Tibial nerve (tissue), 4 donors: Measurements from ENCODE around the gene IL1A. TPM values are rescaled to one million over a fixed set of nuclear protein-coding genes. Genes with fewer than 3 reads are reported as not detected.

Experiments used
- DNase-seq, 2 donors: peaks; one replicate each; pipeline ENCODE4 v3.0.0-alpha.2; 2019; ENCODE audit warnings: low spot score in 2 of 2
- H3K27ac ChIP-seq, 4 donors: fragments of 200-600 bp; sonication (generic) in 3 of 4; one replicate each; pipeline ENCODE4 v1.5.1; 2017 to 2019; ENCODE audit warnings: mild to moderate bottlenecking in 1 of 4
- H3K27me3 ChIP-seq, 2 donors: fragments of 200-600 bp; sonication (generic) in 1 of 2; one replicate each; pipeline versions ENCODE4 v1.5.1 to v1.6.0; 2017 to 2019
- H3K36me3 ChIP-seq, 3 donors: fragments of 200-600 bp; sonication (generic); one replicate each; pipeline ENCODE4 v1.5.1; 2018 to 2019
- H3K4me1 ChIP-seq, 4 donors: fragments of 200-600 bp; sonication (generic) in 3 of 4; one replicate each; pipeline ENCODE4 v1.5.1; 2017 to 2019
- H3K4me3 ChIP-seq, 4 donors: fragments of 200-600 bp; sonication (generic) in 3 of 4; one replicate each; pipeline ENCODE4 v1.5.1; 2017 to 2019; ENCODE audit warnings: mild to moderate bottlenecking in 1 of 4, moderate library complexity in 1 of 4
- H3K9me3 ChIP-seq, 4 donors: fragments of 200-600 bp; sonication (generic) in 3 of 4; one replicate each; pipeline ENCODE4 v1.5.1; 2017 to 2019
- CTCF ChIP-seq, 5 experiments: fragments of 200-600 bp in 3 of 5; fragments of 450-650 bp in 2 of 5; sonication (generic) in 3 of 5; IDR thresholded peaks; one replicate each; pipeline ENCODE4 v1.5.1; 2016 to 2019; ENCODE audit warnings: antibody characterized with exemption in 5 of 5, mild to moderate bottlenecking in 3 of 5, moderate library complexity in 2 of 5
- EP300 ChIP-seq, 2 donors: sonication (generic); formaldehyde crosslinking; IDR thresholded peaks; one replicate each; pipeline ENCODE4 v1.6.1; 2017; ENCODE audit warnings: antibody characterized with exemption in 2 of 2, mild to moderate bottlenecking in 1 of 2
- POLR2A ChIP-seq, 2 donors: fragments of 450-650 bp; IDR thresholded peaks; one replicate each; pipeline ENCODE4 v1.6.1; 2017; ENCODE audit warnings: antibody characterized with exemption in 2 of 2, mild to moderate bottlenecking in 2 of 2, moderate library complexity in 2 of 2
- WGBS, 2 donors: methylation state at CpG; one replicate each; pipeline ENCODE4 v1.1.5; 2018; 5-methylcytosine and 5-hydroxymethylcytosine counted together
- total RNA-seq, 4 donors: library from RNA; depleted of rRNA; stranded (reverse); fragments of >200 nt; gene quantifications; one replicate each; pipeline ENCODE4 v1.1.0, GENCODE V29; 2016

IL1A gene
- total RNA-seq, 4 donors from 2014 or later, result 1.1 TPM; not detected in 3

GRCh38 chr2:112811841-112812306 lies 27.6 kb upstream of the IL1A start:
- WGBS, 2 donors, result 25 to 30% methylated on average over 7 of the region's 7 CpGs
- Histone ChIP-seq H3K27ac (peak overlapping the region in 2 of 4 donors; percentile 32 to 62), H3K4me1 (peaks cover 0 to 41% (median 14%) of the 10 kb centered on the region in 4 donors), H3K36me3 (no peaks in the 10 kb centered on the region), H3K27me3 (no peaks in the 10 kb centered on the region), H3K4me3 (no peak overlapping the region), H3K9me3 (peaks cover 0 to 7% (median 0%) of the 10 kb centered on the region in 4 donors)
- peak in 1 of 2 donors; percentile 69 for TF ChIP-seq EP300 (IDR thresholded peaks at IDR 0.05)
- TF ChIP-seq CTCF (IDR thresholded peaks at IDR 0.05), result no peak
- no peak for DNase-seq

GRCh38 chr2:112811276-112811831 lies 27.1 kb upstream of the IL1A start:
- H3K27me3 ChIP-seq, result no peaks in the 10 kb centered on the region
- WGBS, 2 donors, result 78% methylated on average over 3 of the region's 3 CpGs
- no peak for DNase-seq
- H3K27ac ChIP-seq, result peak overlapping the region in 2 of 4 donors; percentile 32 to 41
- H3K36me3 ChIP-seq, result no peaks in the 10 kb centered on the region
- no peak for TF ChIP-seq CTCF (IDR thresholded peaks at IDR 0.05)
- TF ChIP-seq EP300 (IDR thresholded peaks at IDR 0.05), result no peak
- no peak for TF ChIP-seq POLR2A (IDR thresholded peaks at IDR 0.05)
- peaks cover 0 to 7% (median 0%) of the 10 kb centered on the region in 4 donors for H3K9me3 ChIP-seq
- no peak overlapping the region for H3K4me3 ChIP-seq
- peaks cover 0 to 41% (median 14%) of the 10 kb centered on the region in 4 donors for H3K4me1 ChIP-seq

GRCh38 chr2:112809112-112809511 lies 24.8 kb upstream of the IL1A start:
- Histone ChIP-seq H3K36me3 (no peaks in the 10 kb centered on the region), H3K27me3 (no peaks in the 10 kb centered on the region), H3K9me3 (peaks cover 0 to 7% (median 0%) of the 10 kb centered on the region in 4 donors), H3K4me3 (no peak overlapping the region), H3K27ac (no peak overlapping the region), H3K4me1 (peaks cover 0 to 37% (median 14%) of the 10 kb centered on the region in 4 donors)
- TF ChIP-seq POLR2A (IDR thresholded peaks at IDR 0.05), result no peak
- no peak for TF ChIP-seq CTCF (IDR thresholded peaks at IDR 0.05)
- TF ChIP-seq EP300 (IDR thresholded peaks at IDR 0.05), result no peak
- DNase-seq, result no peak

GRCh38 chr2:112807233-112807807 lies 23.0 kb upstream of the IL1A start:
- Histone ChIP-seq H3K4me3 (no peak overlapping the region), H3K36me3 (no peaks in the 10 kb centered on the region), H3K9me3 (peaks cover 0 to 7% (median 0%) of the 10 kb centered on the region in 4 donors), H3K27ac (no peak overlapping the region), H3K27me3 (no peaks in the 10 kb centered on the region), H3K4me1 (peaks cover 0 to 19% (median 10%) of the 10 kb centered on the region in 4 donors)
- no peak for DNase-seq
- WGBS, 2 donors, result 98% methylated on average over 3 of the region's 3 CpGs
- TF ChIP-seq POLR2A (IDR thresholded peaks at IDR 0.05) (no peak), CTCF (IDR thresholded peaks at IDR 0.05) (no peak), EP300 (IDR thresholded peaks at IDR 0.05) (no peak)

- no peaks in the 10 kb centered on the region for H3K36me3 ChIP-seq
- H3K27ac ChIP-seq, result no peak overlapping the region
- WGBS, 2 donors, result 93% methylated on average over 11 of the region's 11 CpGs
- H3K4me1 ChIP-seq, result peaks cover 0 to 7% (median 0%) of the 10 kb centered on the region in 4 donors
- DNase-seq, result no peak
- no peak for TF ChIP-seq EP300 (IDR thresholded peaks at IDR 0.05)
- TF ChIP-seq CTCF (IDR thresholded peaks at IDR 0.05), result no peak
- TF ChIP-seq POLR2A (IDR thresholded peaks at IDR 0.05), result no peak
- H3K9me3 ChIP-seq, result peaks cover 0 to 7% (median 0%) of the 10 kb centered on the region in 4 donors
- H3K4me3 ChIP-seq, result no peak overlapping the region
- H3K27me3 ChIP-seq, result no peaks in the 10 kb centered on the region
These were observed 21.2 kb upstream of the IL1A start for GRCh38 chr2:112805542-112805941.
